Measurements from ENCODE around the gene EPOP. TPM values are rescaled to one million over a fixed set of nuclear protein-coding genes. Genes with fewer than 3 reads are reported as not detected.

EPOP gene
- total and polyA plus RNA-seq, 2 of the 8 experiments (the other 6 are each of a cell fraction or from before 2014, with no cell fraction given), result 1.5 to 3.3 TPM

- TF ChIP-seq RXRA (IDR thresholded peaks at IDR 0.05; ENCODE audit: insufficient read depth, low read depth, low read length), result no peak
- no peak for TF ChIP-seq FOSL1 (IDR thresholded peaks at IDR 0.05; ENCODE audit: insufficient read depth, low read depth, low read length)
- no peak for TF ChIP-seq NANOG (IDR thresholded peaks at IDR 0.05; ENCODE audit: insufficient read depth, low read depth, low read length, poor library complexity, severe bottlenecking)
- TF ChIP-seq BCL11A (IDR thresholded peaks at IDR 0.05; ENCODE audit: low read depth in 2 of 2, low read length in 2 of 2), result no peak
- no peak for TF ChIP-seq CEBPB (IDR thresholded peaks at IDR 0.05; ENCODE audit: low read depth, low read length)
- no peak for TF ChIP-seq BRCA1 (IDR thresholded peaks at IDR 0.05; ENCODE audit: low read depth, low read length)
- no peak for TF ChIP-seq KDM1A (IDR thresholded peaks at IDR 0.05; ENCODE audit: borderline replicate concordance, low read length)
- no peak for TF ChIP-seq POU5F1 (IDR thresholded peaks at IDR 0.05; ENCODE audit: low read depth, low read length)
- no peak for TF ChIP-seq SIRT6 (IDR thresholded peaks at IDR 0.05; ENCODE audit: low read length)
- Histone ChIP-seq H4K20me1 (replicated peaks in 1 of 2; ENCODE audit: control insufficient read depth in 1 of 2, insufficient read depth in 2 of 2, low read length in 2 of 2) (no peaks in the 10 kb centered on the region), H3K27ac (ENCODE audit: low read depth, low read length) (no peak overlapping the region), H2BK12ac (ENCODE audit: low read depth, low read length) (no peak overlapping the region), H3K36me3 (ENCODE audit: control insufficient read depth in 2 of 4, insufficient read depth in 4 of 4, low read length in 3 of 4) (no peaks in the 10 kb centered on the region), H2AK5ac (ENCODE audit: low read depth, low read length) (0 out of 2 replicates have a peak overlapping the region, but pooled peaks have one; percentile 13), H3K56ac (replicated peaks; ENCODE audit: insufficient read length, low read depth, low read length) (no peak overlapping the region), H4K8ac (ENCODE audit: extremely low read depth, insufficient read depth, low read length) (no peak overlapping the region), H3K27me3 (replicated peaks in 1 of 4; ENCODE audit: control insufficient read depth in 3 of 4, extremely low read depth in 1 of 4, insufficient read depth in 3 of 4, low read length in 3 of 4) (peaks cover 0 to 10% (median 7%) of the 10 kb centered on the region in 4 experiments; a peak in 6 of 7 replicates), H4K91ac (replicated peaks; ENCODE audit: insufficient read length, low read length) (no peak overlapping the region), H3K9ac (replicated peaks in 1 of 4; ENCODE audit: extremely low read depth in 1 of 4, low read depth in 3 of 4, low read length in 3 of 4) (no peak overlapping the region), H3K9me3 (ENCODE audit: insufficient read depth in 2 of 2, low read depth in 1 of 2, low read length in 1 of 2) (no peaks in the 10 kb centered on the region), H3K79me1 (ENCODE audit: low read depth, low read length) (no peaks in the 10 kb centered on the region), H2BK15ac (ENCODE audit: low read length) (no peak overlapping the region), H3K4ac (replicated peaks; ENCODE audit: insufficient read length, low read depth, low read length) (no peak overlapping the region), H3K23me2 (ENCODE audit: low read depth, low read length) (peaks cover 2% of the 10 kb centered on the region; the same call in 1 of the 2 replicates), H2BK5ac (ENCODE audit: low read depth, low read length) (no peak overlapping the region), H3K79me2 (ENCODE audit: control insufficient read depth in 1 of 2, insufficient read depth in 2 of 2, low read length in 2 of 2) (no peaks in the 10 kb centered on the region), H2AFZ (ENCODE audit: low read length) (no peak overlapping the region), H3K18ac (ENCODE audit: extremely low read depth, low read length) (no peak overlapping the region), H2BK20ac (ENCODE audit: low read length) (no peak overlapping the region), H3K4me1 (replicated peaks in 1 of 4; ENCODE audit: control insufficient read depth in 3 of 4, insufficient read depth in 4 of 4, low read length in 3 of 4) (peaks cover 6 to 20% (median 10%) of the 10 kb centered on the region in 4 experiments), H3K4me3 (ENCODE audit: extremely low read depth in 1 of 4, insufficient read depth in 2 of 4, low read depth in 3 of 4, low read length in 4 of 4) (no peak overlapping the region), H4K5ac (ENCODE audit: insufficient read length, low read depth, low read length) (no peak overlapping the region), H3K23ac (ENCODE audit: insufficient read length) (no peak overlapping the region), H3K14ac (ENCODE audit: insufficient read length) (no peak overlapping the region), H2BK120ac (replicated peaks; ENCODE audit: low read depth, low read length) (no peak overlapping the region), H3K4me2 (ENCODE audit: insufficient read depth in 1 of 2, low read depth in 2 of 2, low read length in 2 of 2) (no peak overlapping the region)
- POLR2A ChIA-PET (ENCODE audit: partially characterized antibody), result interaction anchor here (1.2 to 1.3 kb wide), 3 partner anchors 10 to 11 kb away, joined by 3 to 6 read pairs (median 3); no protein-coding TSS in a partner anchor
- FAIRE-seq (no peak), DNase-seq (ENCODE audit: low read depth in 1 of 2, low spot score in 2 of 2) (no peak)
- WGBS, 2 experiments (ENCODE audit: extremely low coverage in 1 of 2, insufficient coverage in 1 of 2, insufficient read length in 1 of 2, insufficient replicate concordance in 2 of 2, low coverage in 1 of 2, low lambda C conversion rate in 2 of 2, missing lambda C conversion rate in 1 of 2), result 84% methylated on average over 16 of the region's 16 CpGs; no CpG with 5 or more reads in 1 of the 2 experiments
- CTCF ChIA-PET (ENCODE audit: partially characterized antibody), result interaction anchor here (0.5 to 3.7 kb wide), 9 partner anchors 10 to 443 kb away, joined by 3 to 17 read pairs (median 4); no protein-coding TSS in a partner anchor
Observed at GRCh38 chr17:38721802-38722201, 47.0 kb upstream of the EPOP start.
